Measurements from ENCODE around the gene TNIK.

- no peak for TF ChIP-seq ZNF274 (IDR thresholded peaks at IDR 0.05; ENCODE audit: low read depth, low read length)
- no peak for TF ChIP-seq YY1 (IDR thresholded peaks at IDR 0.05; ENCODE audit: insufficient read depth, insufficient read length)
- TF ChIP-seq SUZ12 (IDR thresholded peaks at IDR 0.05; ENCODE audit: extremely low read depth, insufficient read depth, insufficient read length), result no peak
Measured at GRCh38 chr3:171176244-171176933, 283.8 kb downstream of the TNIK start.
